RKO (cell line): ENCODE measurements around the gene LENG1.

Source experiments
- DNase-seq: peaks from one replicate; pipeline ENCODE4 v3.0.0-alpha.2; 2016; ENCODE audit warnings: low spot score

Gene LENG1

GRCh38 chr19:54164369-54165068 is 5.0 kb upstream of the LENG1 start:
- no peak for DNase-seq

GRCh38 chr19:54162884-54163283 is 3.4 kb upstream of the LENG1 start:
- DNase-seq: no peak

GRCh38 chr19:54162241-54162805 is 2.8 kb upstream of the LENG1 start:
- DNase-seq: peak; percentile 74

GRCh38 chr19:54160854-54161253 is 1.3 kb upstream of the LENG1 start:
- DNase-seq: peak; percentile 41

GRCh38 chr19:54160182-54160811 is 776 bp upstream of the LENG1 start:
- DNase-seq: peak; percentile 61

- DNase-seq: peak; percentile 47
These were observed 639 bp downstream of the LENG1 start for GRCh38 chr19:54158812-54159351.

- DNase-seq: no peak
These were observed 2.6 kb downstream of the LENG1 start for GRCh38 chr19:54156953-54157352.

GRCh38 chr19:54156490-54156889 is 3.0 kb downstream of the LENG1 start:
- no peak for DNase-seq

- DNase-seq: no peak
These were observed 3.8 kb downstream of the LENG1 start for GRCh38 chr19:54155694-54156093.

- no peak for DNase-seq
These were observed 4.7 kb downstream of the LENG1 start for GRCh38 chr19:54154603-54155345.

- no peak for DNase-seq
These were observed 5.7 kb downstream of the LENG1 start for GRCh38 chr19:54153731-54154326.

GRCh38 chr19:54152878-54153524 is 6.5 kb downstream of the LENG1 start:
- DNase-seq: no peak

GRCh38 chr19:54152267-54152666 is 7.3 kb downstream of the LENG1 start:
- no peak for DNase-seq

GRCh38 chr19:54151362-54152035 is 8.0 kb downstream of the LENG1 start:
- DNase-seq: no peak

GRCh38 chr19:54149021-54149812 is 10.3 kb downstream of the LENG1 start:
- no peak for DNase-seq

- DNase-seq: no peak
These were observed 11.4 kb downstream of the LENG1 start for GRCh38 chr19:54148158-54148557.

GRCh38 chr19:54147676-54148075 is 11.8 kb downstream of the LENG1 start:
- DNase-seq: no peak

- DNase-seq: no peak
These were observed 13.9 kb downstream of the LENG1 start for GRCh38 chr19:54145541-54146158.

GRCh38 chr19:54142166-54142780 is 17.2 kb downstream of the LENG1 start:
- no peak for DNase-seq
